A673 (cell line): ENCODE data around the gene PHF3. TPM values are rescaled to one million over a fixed set of nuclear protein-coding genes. Genes with fewer than 3 reads are reported as not detected.

Experiments used
- BruUV-seq: library from RNA; stranded (reverse); fragments of 400-500 nt; replicated peaks from 2 replicates; lab custom pipeline; 2021; lab: Mats Ljungman, UMichigan
- CTCF ChIA-PET: fragments of 300-600 bp; sonication (Branson Sonifier 250); formaldehyde crosslinking; loops from one replicate; lab custom pipeline; 2022; ENCODE audit warnings: antibody characterized with exemption; lab: Charles Lee
- POLR2A ChIA-PET: fragments of 300-600 bp; sonication (Branson Sonifier 250); formaldehyde crosslinking; loops from one replicate; lab custom pipeline; 2022; ENCODE audit warnings: antibody characterized with exemption; ENCODE audit not compliant: low non-redundant PET; lab: Charles Lee
- DNase-seq: peaks from one replicate; pipeline ENCODE4 v3.0.0-alpha.2; 2015; ENCODE audit warnings: low spot score
- H3K27ac ChIP-seq: fragments of 200-600 bp; sonication (generic); 2 replicates; pipeline ENCODE4 v1.5.1; 2016; ENCODE audit warnings: mixed run types, low read depth, mild to moderate bottlenecking, mixed read lengths, antibody characterized with exemption, low read length; ENCODE audit not compliant: poor library complexity, severe bottlenecking
- H3K27me3 ChIP-seq: fragments of 200-600 bp; sonication (generic); replicated peaks from 2 replicates; pipeline ENCODE4 v1.6.1; 2017; ENCODE audit warnings: mixed run types, low read depth, mild to moderate bottlenecking, mixed read lengths, antibody characterized with exemption, low read length; ENCODE audit not compliant: insufficient read depth, poor library complexity
- H3K36me3 ChIP-seq: fragments of 200-600 bp; sonication (generic); 2 replicates; pipeline ENCODE4 v1.6.1; 2016; ENCODE audit warnings: mixed run types, mild to moderate bottlenecking, mixed read lengths, antibody characterized with exemption, low read length; ENCODE audit not compliant: insufficient read depth, poor library complexity, severe bottlenecking
- H3K4me1 ChIP-seq: fragments of 200-600 bp; sonication (generic); 2 replicates; pipeline ENCODE4 v1.6.1; 2017; ENCODE audit warnings: mixed run types, mild to moderate bottlenecking, mixed read lengths, antibody characterized with exemption, low read length; ENCODE audit not compliant: insufficient read depth, poor library complexity, severe bottlenecking
- H3K4me3 ChIP-seq: fragments of 200-600 bp; sonication (generic); 2 replicates; pipeline ENCODE4 v1.5.1; 2016; ENCODE audit warnings: low read depth, mixed run types, mild to moderate bottlenecking, mixed read lengths, low read length; ENCODE audit not compliant: poor library complexity, severe bottlenecking
- H3K9me3 ChIP-seq: fragments of 200-600 bp; sonication (generic); 2 replicates; pipeline ENCODE4 v1.6.1; 2016; ENCODE audit warnings: mixed run types, low read depth, mild to moderate bottlenecking, mixed read lengths, antibody characterized with exemption, low read length; ENCODE audit not compliant: poor library complexity, severe bottlenecking
- EZH2 ChIP-seq: fragments of 200-600 bp; sonication (generic); IDR thresholded peaks from 2 replicates; pipeline ENCODE4 v1.6.1; 2017; ENCODE audit warnings: borderline replicate concordance, low read depth, mild to moderate bottlenecking, mixed read lengths, antibody characterized with exemption, low read length; ENCODE audit not compliant: poor library complexity, severe bottlenecking
- intact Hi-C: fragments of 100-400 bp; cut with micrococcal nuclease; formaldehyde crosslinking; loops from one replicate; pipeline ENCODE4 v1.10.0; 2022; ENCODE audit not compliant: unreplicated experiment
- total RNA-seq: library from RNA; stranded (reverse); gene quantifications from 2 replicates; pipeline ENCODE4 v1.2.3, GENCODE V29; 2021
- TF ChIP-seq, protein P1 (sequence below): fragments of 300-800, 200-600 bp; sonication (generic); conservative IDR thresholded peaks from 2 replicates; pipeline ENCODE4 v1.5.1; 2017; ENCODE audit warnings: low read depth, mild to moderate bottlenecking, antibody characterized with exemption, low read length, moderate library complexity, mixed read lengths

Gene PHF3
- total RNA-seq, 1 experiment from 2014 or later = 52.0 TPM

DNA sequence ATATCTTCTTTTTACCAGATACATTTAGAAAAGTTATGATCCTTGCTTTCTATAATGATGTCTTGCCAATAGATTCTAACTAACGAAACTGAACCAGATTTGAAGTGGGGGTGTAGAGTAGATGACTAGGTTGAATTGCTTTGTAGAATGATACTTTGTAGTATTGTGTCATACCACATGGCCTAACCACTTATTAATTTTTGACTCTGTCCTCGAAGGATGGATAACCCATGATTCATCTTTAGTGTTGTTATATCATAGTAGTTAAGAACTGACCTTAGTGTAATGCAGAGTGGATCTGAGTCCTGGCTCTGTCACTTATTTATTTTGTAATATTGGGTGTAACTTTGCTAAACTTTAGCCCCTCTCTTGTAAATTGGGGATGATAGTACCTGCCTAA lies 4.5 kb downstream of the PHF3 start:
- CTCF ChIA-PET = no interaction called here
- intact Hi-C loops = no loop called here
- DNase-seq = no peak
- POLR2A ChIA-PET = no interaction called here
- no peaks in the 10 kb centered on the region for H3K9me3 ChIP-seq
- peaks cover 36% of the 10 kb centered on the region for H3K4me1 ChIP-seq
- H3K4me3 ChIP-seq = no peak overlapping the region
- no peak for TF ChIP-seq EZH2
- TF ChIP-seq, protein P1, sequence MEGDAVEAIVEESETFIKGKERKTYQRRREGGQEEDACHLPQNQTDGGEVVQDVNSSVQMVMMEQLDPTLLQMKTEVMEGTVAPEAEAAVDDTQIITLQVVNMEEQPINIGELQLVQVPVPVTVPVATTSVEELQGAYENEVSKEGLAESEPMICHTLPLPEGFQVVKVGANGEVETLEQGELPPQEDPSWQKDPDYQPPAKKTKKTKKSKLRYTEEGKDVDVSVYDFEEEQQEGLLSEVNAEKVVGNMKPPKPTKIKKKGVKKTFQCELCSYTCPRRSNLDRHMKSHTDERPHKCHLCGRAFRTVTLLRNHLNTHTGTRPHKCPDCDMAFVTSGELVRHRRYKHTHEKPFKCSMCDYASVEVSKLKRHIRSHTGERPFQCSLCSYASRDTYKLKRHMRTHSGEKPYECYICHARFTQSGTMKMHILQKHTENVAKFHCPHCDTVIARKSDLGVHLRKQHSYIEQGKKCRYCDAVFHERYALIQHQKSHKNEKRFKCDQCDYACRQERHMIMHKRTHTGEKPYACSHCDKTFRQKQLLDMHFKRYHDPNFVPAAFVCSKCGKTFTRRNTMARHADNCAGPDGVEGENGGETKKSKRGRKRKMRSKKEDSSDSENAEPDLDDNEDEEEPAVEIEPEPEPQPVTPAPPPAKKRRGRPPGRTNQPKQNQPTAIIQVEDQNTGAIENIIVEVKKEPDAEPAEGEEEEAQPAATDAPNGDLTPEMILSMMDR = no peak
- no TSS peak for BruUV-seq
- H3K27ac ChIP-seq = no peak overlapping the region
- H3K36me3 ChIP-seq = no peaks in the 10 kb centered on the region
- H3K27me3 ChIP-seq = no peaks in the 10 kb centered on the region

DNA sequence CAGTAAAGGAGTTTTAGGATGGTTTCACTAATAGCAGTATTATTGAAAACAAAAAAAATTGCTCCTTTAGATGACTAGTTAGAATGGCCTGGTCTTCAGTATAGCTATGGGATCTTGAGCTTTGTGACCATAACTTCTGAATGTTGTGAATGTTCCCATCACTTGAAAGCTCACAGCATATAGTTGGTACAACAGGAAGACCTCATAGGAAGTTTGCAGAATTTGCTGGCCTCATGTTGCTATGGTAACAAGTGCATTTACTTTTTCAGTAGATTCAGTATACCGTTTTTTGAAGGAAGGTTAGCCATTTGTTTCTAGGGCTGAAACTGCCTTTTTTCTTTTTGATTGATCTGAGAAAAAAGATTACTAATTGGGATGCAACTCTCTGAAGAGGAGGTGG lies 8.3 kb downstream of the PHF3 start:
- POLR2A ChIA-PET = no interaction called here
- peaks cover 23% of the 10 kb centered on the region for H3K4me1 ChIP-seq
- H3K27me3 ChIP-seq = no peaks in the 10 kb centered on the region
- peaks cover 10% of the 10 kb centered on the region for H3K36me3 ChIP-seq
- DNase-seq = peak; percentile 63
- no peak overlapping the region for H3K27ac ChIP-seq
- no peaks in the 10 kb centered on the region for H3K9me3 ChIP-seq
- BruUV-seq = no TSS peak
- TF ChIP-seq EZH2 = no peak
- TF ChIP-seq, protein P1 = no peak
- CTCF ChIA-PET = no interaction called here
- no peak overlapping the region for H3K4me3 ChIP-seq
- intact Hi-C loops = no loop called here

DNA sequence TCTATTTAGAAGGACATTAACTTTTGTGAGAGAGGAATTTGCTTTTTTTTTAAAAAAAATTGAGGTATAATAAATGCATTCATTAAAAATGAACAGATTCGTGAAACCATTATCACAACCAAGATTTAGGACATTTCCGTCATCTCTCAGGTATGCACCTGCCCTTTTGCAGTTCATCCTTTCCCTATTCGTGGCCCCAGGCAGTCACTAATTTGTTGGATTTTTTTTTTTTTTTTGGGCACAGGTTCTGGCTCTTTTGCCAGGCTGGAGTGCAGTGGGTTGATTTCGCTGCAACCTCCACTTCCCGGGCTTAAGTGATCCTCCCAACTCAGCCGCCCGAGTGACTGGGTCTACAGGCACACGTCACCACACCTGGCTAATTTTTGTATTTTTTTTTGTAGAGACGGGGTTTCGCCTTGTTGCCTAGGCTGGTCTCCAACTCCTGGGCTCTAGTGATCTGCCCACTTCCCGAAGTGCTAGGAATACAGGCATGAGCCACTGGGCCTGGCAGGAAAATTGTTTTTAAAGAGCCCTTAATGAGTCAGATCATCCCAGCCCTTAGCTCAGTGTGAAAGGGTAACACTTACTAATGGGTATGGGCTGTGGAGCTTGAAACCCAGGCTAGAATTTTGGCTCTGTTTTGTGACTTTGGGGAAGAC lies 9.2 kb downstream of the PHF3 start:
- CTCF ChIA-PET = no interaction called here
- BruUV-seq = no TSS peak
- H3K27ac ChIP-seq = no peak overlapping the region
- peaks cover 14% of the 10 kb centered on the region for H3K4me1 ChIP-seq
- intact Hi-C loops = no loop called here
- no peak overlapping the region for H3K4me3 ChIP-seq
- no peak for TF ChIP-seq EZH2
- TF ChIP-seq, protein P1 = no peak
- POLR2A ChIA-PET = no interaction called here
- H3K36me3 ChIP-seq = peaks cover 12% of the 10 kb centered on the region
- H3K9me3 ChIP-seq = no peaks in the 10 kb centered on the region
- peak; percentile 22 for DNase-seq
- no peaks in the 10 kb centered on the region for H3K27me3 ChIP-seq
